WERI-Rb-1 (cell line): ENCODE measurements around the gene EHD1.

ENCODE experiments used
- DNase-seq: peaks from one replicate; pipeline ENCODE4 v3.0.0-alpha.2; 2020
- H3K27ac ChIP-seq: fragments of 250-450 bp; sonication (Bioruptor Pico); 2 replicates; pipeline ENCODE4 v1.5.1; 2020; ENCODE audit warnings: mild to moderate bottlenecking, moderate library complexity
- H3K27me3 ChIP-seq: fragments of 250-450 bp; sonication (Bioruptor Pico); 2 replicates; pipeline ENCODE4 v1.5.1; 2021; ENCODE audit warnings: mild to moderate bottlenecking, low read depth, moderate library complexity; ENCODE audit not compliant: insufficient read depth, severe bottlenecking
- H3K36me3 ChIP-seq: fragments of 250-450 bp; sonication (Bioruptor Pico); 2 replicates; pipeline ENCODE4 v1.5.1; 2020; ENCODE audit warnings: mild to moderate bottlenecking, moderate library complexity
- H3K4me3 ChIP-seq: 2 replicates; pipeline ENCODE4 v1.5.1; 2011; ENCODE audit warnings: low read depth, mild to moderate bottlenecking, control low read depth, low read length
- H3K9me3 ChIP-seq: fragments of 250-450 bp; sonication (Bioruptor Pico); 2 replicates; pipeline ENCODE4 v1.5.1; 2021; ENCODE audit warnings: mild to moderate bottlenecking, moderate library complexity; ENCODE audit not compliant: severe bottlenecking
- TF ChIP-seq, protein P1 (sequence below): IDR thresholded peaks from 2 replicates; pipeline ENCODE4 v1.5.1; 2011; ENCODE audit warnings: low read depth, mild to moderate bottlenecking, control low read depth, inconsistent platforms, low read length

EHD1 gene

DNA sequence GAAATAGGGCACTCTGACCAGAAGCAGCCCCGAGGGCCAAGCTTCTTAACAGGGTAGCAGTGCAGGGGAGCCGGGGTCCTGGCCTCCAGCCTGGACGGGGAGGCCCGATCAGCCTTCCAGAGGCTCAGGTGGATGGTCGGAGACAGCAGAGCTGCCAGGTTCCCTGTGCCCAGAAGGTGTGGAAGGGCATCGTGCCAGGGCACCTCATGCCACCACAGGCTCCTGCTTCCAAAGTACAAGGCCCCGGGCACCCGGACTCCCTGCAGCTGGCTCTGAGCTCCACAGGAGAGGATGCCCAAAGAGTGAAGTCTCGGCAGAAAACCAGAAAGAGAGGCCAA is 14.3 kb downstream of the EHD1 start:
- H3K4me3 ChIP-seq = no peak overlapping the region
- peak overlapping the region; percentile 67 for H3K27ac ChIP-seq
- H3K36me3 ChIP-seq = peaks cover 3% of the 10 kb centered on the region; the same call in 1 of the 2 replicates
- H3K27me3 ChIP-seq = no peaks in the 10 kb centered on the region
- TF ChIP-seq, protein P1, sequence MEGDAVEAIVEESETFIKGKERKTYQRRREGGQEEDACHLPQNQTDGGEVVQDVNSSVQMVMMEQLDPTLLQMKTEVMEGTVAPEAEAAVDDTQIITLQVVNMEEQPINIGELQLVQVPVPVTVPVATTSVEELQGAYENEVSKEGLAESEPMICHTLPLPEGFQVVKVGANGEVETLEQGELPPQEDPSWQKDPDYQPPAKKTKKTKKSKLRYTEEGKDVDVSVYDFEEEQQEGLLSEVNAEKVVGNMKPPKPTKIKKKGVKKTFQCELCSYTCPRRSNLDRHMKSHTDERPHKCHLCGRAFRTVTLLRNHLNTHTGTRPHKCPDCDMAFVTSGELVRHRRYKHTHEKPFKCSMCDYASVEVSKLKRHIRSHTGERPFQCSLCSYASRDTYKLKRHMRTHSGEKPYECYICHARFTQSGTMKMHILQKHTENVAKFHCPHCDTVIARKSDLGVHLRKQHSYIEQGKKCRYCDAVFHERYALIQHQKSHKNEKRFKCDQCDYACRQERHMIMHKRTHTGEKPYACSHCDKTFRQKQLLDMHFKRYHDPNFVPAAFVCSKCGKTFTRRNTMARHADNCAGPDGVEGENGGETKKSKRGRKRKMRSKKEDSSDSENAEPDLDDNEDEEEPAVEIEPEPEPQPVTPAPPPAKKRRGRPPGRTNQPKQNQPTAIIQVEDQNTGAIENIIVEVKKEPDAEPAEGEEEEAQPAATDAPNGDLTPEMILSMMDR = no peak
- no peaks in the 10 kb centered on the region for H3K9me3 ChIP-seq
- DNase-seq = no peak

DNA sequence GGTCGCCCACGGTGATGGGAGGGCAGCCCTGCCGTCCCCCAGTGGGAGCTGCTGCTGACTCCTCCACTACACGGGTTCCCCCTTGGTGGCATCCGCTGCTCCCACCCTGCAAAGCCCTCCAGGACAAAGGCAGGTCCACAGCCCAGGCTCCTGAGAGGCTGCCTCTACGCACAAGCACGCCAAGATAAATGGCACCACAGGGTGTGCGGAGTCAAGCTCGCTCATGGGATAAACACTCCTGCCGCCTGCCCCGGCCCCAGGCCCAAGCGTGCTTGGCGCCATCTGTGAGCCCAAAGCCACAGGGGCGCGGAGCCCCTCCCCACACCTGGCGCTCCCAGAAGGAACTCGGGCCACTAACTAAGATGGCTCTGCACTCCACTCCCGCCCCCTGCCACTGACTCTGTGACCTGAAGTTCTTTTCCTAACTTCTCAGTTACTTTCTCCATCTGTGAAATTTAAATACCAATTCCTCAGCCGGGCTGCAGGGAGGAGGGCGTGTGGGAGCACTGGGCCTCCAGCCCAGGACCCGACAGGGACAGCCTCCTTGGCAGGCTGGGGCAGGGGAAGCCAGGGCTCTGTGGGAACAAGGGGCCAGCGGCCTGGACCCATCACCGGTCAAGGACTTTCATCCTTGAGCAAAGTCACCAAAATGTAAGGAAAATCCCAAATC is 14.9 kb downstream of the EHD1 start:
- no peaks in the 10 kb centered on the region for H3K9me3 ChIP-seq
- TF ChIP-seq, protein P1 = no peak
- peak overlapping the region; percentile 67 for H3K27ac ChIP-seq
- no peak overlapping the region for H3K4me3 ChIP-seq
- H3K36me3 ChIP-seq = peaks cover 5% of the 10 kb centered on the region
- peak; percentile 59 for DNase-seq
- no peaks in the 10 kb centered on the region for H3K27me3 ChIP-seq

DNA sequence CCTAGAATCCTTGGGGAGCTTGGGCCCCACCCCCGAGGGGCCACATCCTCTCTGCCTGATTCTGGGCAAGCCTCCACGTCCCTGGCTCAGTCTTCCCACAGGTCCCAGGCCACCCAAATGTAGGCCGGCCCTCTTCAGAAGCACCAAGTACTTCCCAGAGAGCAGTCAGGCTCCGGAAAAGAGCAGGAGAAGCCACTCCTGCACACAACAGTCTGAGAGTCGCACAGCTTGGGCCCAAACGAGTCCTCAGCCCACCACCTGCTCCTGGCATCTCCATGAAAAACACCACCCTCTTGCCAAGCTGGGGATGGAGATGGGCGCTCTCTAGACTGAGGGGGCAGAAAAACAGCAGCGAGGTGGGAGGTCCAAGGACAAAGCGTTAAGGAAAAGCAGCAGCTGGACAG is 15.4 kb downstream of the EHD1 start:
- DNase-seq = no peak
- Histone ChIP-seq H3K27ac (peak overlapping the region; percentile 67), H3K4me3 (no peak overlapping the region), H3K9me3 (no peaks in the 10 kb centered on the region), H3K36me3 (peaks cover 8% of the 10 kb centered on the region), H3K27me3 (no peaks in the 10 kb centered on the region)
- TF ChIP-seq, protein P1 = no peak

DNA sequence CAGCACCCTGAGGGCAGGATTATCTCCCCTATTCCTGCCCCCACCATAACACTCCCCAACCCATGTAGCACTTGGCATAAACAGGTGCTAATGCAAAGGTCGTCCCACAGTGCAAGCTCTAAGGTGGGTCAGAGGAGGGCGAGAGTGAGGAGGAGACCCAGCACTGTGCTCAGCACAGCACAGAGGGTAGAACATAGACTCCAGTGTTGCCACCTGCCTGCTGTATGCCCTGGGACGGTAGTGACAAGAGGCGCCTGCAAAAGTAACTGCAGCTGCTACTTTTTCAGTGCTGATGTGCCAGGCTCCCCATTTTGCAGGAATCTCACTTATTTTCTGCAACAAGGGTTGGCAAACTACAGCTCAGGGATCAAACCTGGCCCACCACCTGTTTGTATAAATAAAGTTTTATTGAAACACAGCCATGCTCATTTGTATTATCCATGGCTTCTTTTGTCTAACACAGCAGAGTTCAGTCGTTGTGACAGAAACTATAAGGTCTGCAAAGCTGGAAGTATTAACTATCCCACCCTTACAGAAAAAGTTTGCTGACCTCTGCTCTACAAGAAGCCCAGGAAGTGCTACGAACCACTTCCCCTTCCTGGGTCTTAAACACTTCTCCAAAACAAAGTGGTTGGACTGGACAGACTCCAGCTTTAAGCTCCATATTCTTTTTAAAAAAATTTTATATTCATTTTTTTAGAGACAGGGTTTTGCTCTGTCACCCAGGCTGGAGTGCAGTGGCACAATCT is 17.0 kb downstream of the EHD1 start:
- Histone ChIP-seq H3K36me3 (peaks cover 14% of the 10 kb centered on the region), H3K9me3 (no peaks in the 10 kb centered on the region), H3K27me3 (no peaks in the 10 kb centered on the region)

DNA sequence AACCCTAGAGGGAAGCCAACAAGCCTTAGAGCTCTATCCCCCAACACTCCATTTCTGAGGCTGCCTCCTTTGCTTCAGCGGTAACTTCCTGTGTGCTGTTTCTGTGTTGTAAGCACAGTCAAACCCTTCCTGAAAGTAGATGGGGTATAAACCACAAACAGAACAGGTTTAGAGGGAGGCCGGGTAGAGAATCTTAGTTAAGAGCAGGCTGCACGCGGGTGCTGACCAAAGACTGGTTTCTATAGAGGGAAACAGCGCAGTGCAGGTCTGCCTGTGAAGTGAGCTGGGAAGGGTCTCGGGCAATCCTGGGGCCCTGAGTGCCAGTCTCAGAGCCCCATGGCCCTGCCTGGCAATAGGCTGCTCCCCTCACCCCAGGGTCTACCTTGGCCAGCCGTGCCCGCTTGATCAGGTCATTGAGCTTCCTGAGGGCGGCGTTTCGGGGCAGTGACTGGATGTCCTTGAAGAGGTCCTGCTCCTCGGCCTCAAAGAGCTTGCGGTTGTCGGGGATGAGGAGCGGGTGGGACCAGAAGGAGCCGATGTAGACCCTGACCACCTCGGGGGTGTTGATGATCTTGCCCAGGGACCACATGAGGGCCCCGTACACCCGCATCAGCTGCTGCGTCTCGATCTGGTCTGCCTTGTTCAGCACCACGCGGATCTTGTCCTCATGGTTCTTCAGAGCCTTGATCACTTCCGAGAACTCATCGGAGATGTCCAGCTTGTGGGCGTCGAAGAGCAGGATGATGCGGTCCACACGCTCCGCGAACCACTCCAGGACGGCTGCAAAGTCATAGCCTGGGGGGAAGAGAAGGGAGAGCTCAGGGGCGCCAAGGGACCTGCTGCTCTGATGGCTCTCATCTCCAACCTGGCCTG is 18.6 kb downstream of the EHD1 start:
- TF ChIP-seq, protein P1 = no peak
- Histone ChIP-seq H3K9me3 (no peaks in the 10 kb centered on the region), H3K4me3 (no peak overlapping the region), H3K27ac (no peak overlapping the region), H3K27me3 (no peaks in the 10 kb centered on the region), H3K36me3 (peaks cover 14% of the 10 kb centered on the region)
- DNase-seq = no peak

More for the DNA sequence above, 17.0 kb downstream of the EHD1 start:
- TF ChIP-seq, protein P1 = no peak
- Histone ChIP-seq H3K4me3 (no peak overlapping the region), H3K27ac (no peak overlapping the region)
- DNase-seq = no peak
